MM.1S (cell line): ENCODE measurements around the gene HAPLN2.

Experiments
- EZH2 ChIP-seq: fragments of 300-600 bp; sonication (generic); optimal IDR thresholded peaks from 2 replicates; pipeline ENCODE3; 2017; ENCODE audit warnings: low read depth, mild to moderate bottlenecking, antibody characterized with exemption, low read length, mixed read lengths
- TF ChIP-seq, protein P1 (sequence below): fragments of 300-600 bp; sonication (generic); IDR thresholded peaks from 2 replicates; pipeline ENCODE4 v1.5.1; 2016; ENCODE audit warnings: antibody characterized with exemption, low read length, mixed read lengths

DNA sequence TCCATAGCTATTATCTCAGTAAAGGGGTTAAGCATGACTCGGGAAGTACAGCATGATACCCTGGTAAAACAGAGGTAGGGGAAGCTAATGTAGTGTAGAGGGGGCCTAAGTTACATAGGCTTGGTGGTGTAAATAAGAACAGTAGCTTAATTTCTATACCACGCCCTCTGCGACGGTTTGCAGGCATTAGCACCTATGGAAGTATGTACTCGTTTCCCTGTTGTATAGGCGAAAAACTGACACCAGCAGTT lies 28.1 kb upstream of the HAPLN2 start:
- TF ChIP-seq, protein P1, sequence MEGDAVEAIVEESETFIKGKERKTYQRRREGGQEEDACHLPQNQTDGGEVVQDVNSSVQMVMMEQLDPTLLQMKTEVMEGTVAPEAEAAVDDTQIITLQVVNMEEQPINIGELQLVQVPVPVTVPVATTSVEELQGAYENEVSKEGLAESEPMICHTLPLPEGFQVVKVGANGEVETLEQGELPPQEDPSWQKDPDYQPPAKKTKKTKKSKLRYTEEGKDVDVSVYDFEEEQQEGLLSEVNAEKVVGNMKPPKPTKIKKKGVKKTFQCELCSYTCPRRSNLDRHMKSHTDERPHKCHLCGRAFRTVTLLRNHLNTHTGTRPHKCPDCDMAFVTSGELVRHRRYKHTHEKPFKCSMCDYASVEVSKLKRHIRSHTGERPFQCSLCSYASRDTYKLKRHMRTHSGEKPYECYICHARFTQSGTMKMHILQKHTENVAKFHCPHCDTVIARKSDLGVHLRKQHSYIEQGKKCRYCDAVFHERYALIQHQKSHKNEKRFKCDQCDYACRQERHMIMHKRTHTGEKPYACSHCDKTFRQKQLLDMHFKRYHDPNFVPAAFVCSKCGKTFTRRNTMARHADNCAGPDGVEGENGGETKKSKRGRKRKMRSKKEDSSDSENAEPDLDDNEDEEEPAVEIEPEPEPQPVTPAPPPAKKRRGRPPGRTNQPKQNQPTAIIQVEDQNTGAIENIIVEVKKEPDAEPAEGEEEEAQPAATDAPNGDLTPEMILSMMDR, result no peak
- TF ChIP-seq EZH2, result no peak
